GM19351 (cell line): ENCODE measurements around the gene RASL10B.
"Not testable (repeated sequence)": the region's sequence is repeated elsewhere in the genome, so short reads cannot be mapped to it uniquely, and the experiment has no call there.

Source experiments
- ATAC-seq: cut with Tn5 transposase; IDR thresholded peaks from one replicate; pipeline ENCODE4 v1.9.1; 2021; ENCODE audit warnings: mild to moderate bottlenecking, moderate library complexity; ENCODE audit not compliant: unreplicated experiment

RASL10B gene

DNA sequence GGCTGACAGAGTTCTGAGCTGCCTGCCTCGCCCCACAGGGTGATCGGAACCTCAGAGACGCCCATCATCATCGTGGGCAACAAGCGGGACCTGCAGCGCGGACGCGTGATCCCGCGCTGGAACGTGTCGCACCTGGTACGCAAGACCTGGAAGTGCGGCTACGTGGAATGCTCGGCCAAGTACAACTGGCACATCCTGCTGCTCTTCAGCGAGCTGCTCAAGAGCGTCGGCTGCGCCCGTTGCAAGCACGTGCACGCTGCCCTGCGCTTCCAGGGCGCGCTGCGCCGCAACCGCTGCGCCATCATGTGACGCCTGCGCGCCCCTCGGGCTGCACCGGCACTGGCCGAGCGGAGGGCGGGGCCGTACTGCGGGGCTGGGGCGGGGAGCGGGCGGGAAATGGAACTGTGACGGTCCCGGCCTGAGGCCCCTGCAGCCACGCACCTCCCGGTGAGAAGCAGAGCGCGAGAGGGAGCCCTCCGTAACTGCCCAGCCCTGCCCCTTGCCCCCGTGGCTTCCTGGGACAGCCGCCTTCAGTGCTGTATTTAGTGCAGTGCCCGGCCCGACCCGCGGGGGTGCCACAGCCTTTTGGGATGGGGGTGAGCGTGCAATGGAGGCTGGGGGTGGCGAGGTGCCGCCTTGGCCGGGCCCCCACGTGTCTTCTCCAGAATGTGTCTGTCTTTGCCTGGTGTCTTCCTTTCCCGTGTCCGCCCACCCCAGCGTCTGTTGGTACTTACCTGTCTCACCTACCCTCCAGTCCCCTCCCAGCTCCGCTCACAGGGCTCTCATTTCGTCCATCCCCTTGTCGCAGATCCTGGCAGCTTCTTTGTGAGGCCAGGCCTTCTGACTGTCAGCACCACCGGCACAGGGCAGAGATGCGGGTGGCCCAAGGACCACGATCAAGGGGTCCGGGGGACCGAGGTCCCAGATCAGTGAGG, 9.8 kb downstream of the RASL10B start:
- ATAC-seq, result no peak

- no peak for ATAC-seq
These were observed 11.1 kb downstream of the RASL10B start for GRCh38 chr17:35742496-35742895.

DNA sequence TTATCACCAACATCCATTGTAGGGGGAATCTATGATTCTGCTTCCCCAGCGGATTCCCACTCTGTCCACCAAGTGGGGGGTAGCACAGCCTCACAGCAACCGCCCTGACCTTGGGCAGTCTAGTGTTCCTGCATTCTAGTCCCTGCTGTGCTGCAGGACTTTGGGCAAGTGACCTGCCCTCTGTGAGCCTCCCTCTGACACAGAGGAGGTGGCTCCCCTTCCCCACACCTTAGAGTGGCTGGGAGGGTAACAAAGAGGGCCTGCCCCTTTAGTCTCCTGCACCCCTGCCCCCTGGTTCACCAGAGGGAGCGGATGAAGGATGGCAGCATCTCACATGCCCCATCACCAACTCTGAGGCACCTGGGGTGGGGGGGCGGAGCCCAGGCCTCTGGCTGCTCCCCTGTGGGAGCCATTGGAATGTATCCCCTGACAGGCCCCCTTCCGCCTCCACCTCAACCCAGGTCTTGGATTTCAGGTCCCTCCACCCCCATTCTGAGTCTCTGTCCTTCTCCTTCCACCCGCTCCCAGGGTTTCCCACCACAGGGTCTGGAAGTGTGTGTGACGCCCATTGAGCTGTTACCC, 11.5 kb downstream of the RASL10B start:
- no peak for ATAC-seq

GRCh38 chr17:35743626-35744328, 12.3 kb downstream of the RASL10B start:
- ATAC-seq, result no peak

- ATAC-seq, result no peak
These were observed 13.4 kb downstream of the RASL10B start for GRCh38 chr17:35744830-35745229.

GRCh38 chr17:35745246-35745645, 13.8 kb downstream of the RASL10B start:
- no peak for ATAC-seq

DNA sequence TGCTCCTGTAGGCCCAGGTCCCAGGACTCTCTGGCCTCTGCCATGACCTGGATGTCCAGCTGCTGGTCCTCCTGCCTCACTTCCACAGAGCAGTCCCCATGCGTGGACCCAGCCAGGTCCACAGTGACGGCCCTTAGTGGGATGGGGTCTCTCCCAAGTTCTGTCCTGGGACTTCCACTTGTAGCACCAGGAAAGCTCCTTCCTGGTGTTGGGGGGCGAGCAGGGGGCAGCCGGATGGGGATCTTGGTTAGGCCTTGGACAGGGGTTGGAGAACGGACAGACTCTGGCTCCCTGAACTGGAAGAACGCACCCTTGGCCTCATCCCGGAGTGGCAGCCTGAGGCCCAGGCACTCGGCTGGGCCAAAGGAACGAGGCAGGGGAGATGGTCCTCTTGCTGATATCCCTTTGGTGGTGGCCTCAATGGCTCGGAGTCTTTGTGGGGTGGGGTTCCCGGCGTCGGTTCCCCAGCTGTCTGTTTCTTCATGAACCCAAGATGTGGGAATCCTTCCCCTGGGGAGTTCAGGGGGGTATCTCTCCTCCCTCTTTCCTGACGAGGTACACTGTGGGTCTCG, 14.4 kb downstream of the RASL10B start:
- no peak for ATAC-seq

GRCh38 chr17:35747540-35748017, 16.1 kb downstream of the RASL10B start:
- ATAC-seq, result no peak

DNA sequence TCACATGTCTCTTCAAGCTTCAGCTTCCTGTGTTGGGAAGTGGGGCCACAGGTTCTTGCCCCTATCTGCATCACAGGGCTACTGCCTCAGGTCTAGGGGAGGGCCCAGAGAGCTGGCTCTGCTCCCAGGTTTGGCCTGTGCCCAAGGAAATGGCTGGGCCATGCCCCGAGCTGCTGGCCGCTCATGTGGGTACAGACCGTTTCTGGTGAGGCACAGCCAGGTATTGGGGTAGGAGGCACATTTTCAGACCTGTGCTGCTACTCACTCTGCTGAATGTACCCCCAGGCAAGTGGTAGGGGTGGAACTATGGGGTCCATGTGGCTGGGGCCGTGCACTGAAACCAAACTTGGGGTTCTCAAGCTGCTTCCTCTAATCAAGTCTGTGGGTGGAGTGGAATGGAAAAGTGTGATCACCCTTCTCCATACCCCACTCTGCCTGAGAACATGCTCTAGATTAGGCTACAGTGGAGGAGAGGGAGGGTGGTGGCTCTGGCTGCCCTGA, 17.0 kb downstream of the RASL10B start:
- no peak for ATAC-seq

DNA sequence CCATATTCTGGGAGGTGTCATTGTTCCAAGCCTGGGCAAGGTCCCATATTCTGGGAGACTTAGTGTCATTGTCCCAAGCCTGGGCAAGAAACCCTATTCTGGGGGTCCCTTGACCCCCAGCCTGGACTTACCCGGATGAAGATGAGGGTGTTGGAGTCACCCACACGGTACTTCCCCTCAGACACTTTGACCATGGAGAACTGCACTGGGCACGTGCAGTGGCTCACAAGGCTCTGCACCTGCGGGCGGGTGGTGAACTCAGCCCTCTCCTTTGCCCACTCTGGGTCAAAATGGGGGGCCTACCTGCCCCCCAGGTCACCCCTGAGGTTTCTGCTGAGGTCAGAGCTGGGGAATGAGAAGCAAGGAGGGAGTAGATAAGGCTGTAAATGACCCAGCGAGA, 17.5 kb downstream of the RASL10B start:
- ATAC-seq, result no peak

DNA sequence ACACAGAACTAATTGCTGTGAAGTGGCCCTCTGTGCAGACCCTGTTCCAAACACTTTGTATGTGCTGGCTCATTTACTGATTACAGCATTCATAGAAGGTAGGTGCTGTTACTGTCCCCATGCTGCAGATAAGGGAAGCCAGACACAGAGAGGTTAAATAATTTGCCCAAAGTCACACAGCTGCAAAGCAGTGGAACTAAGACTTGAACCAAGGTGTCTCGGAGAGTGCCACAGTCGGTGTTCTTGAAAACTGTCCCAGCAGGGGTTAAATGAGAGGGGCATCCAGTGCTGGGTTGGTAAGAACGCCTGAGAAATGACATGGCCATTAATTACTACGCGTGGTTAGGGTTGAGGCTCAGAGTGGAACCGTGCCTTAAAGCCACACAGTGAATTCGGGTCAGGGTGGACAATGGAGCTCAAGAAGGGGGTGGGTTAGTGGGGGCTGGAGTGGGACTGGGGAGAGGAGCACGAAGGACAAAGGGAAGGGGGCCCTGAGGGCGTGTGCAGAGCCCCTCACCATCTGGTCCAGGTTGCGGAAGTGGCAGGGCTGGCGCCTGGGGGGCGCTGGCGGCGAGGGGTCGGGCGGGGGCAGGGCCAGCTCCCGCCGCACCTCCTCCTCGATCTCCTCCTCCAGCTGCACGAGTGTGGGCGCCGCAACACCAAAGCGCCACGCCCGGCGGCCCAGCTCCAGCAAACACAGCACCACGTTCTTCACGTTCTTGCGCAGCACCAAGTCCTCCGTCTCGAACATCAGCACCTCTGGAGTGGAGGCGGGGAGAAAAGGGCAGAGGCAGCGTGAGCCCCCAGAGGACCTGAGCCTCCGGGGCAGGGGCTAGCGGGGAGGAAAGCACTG, 18.3 kb downstream of the RASL10B start:
- no peak for ATAC-seq

DNA sequence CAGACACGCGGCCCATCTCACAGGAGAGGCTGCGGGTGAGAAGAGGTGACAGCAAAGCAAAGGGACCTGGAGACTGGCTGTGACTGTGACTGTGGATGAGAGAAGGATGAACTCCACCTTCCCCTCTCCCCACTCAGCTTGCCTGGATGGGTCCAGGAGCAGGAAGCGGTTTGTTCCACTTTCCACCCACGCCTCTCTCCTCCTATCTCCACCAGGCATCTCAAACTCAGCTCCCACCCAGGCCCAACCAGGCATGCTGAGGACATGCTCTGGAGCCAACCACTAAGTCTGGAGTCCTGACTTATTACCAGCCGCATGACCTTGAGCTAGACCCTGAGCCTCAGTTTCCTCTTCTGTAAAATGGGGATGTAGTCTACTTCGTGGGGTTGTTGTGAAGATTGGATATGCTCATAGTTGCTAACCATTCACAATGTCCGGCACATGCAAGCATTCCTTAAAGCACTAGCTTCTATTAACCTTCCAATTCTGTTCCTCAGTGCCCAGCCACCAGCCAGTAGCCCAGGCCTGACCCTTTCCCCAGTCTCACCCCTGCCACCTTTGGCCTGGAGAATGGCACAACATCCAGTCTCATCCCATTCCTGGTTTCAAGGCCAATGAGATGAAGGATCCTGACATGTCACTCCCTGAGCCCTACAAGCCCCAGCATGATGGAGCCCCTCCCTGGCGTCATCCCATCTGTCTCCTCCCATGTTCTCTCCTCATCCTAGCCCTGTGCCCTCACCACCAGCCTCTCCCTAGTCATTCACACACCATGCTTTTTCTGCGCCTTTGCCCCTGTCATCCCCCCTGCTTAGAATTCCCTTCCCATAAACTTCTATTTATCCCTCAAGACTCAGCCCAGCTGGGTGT, 19.3 kb downstream of the RASL10B start:
- no peak for ATAC-seq

GRCh38 chr17:35751541-35751940, 20.1 kb downstream of the RASL10B start:
- not testable (repeated sequence) for ATAC-seq

DNA sequence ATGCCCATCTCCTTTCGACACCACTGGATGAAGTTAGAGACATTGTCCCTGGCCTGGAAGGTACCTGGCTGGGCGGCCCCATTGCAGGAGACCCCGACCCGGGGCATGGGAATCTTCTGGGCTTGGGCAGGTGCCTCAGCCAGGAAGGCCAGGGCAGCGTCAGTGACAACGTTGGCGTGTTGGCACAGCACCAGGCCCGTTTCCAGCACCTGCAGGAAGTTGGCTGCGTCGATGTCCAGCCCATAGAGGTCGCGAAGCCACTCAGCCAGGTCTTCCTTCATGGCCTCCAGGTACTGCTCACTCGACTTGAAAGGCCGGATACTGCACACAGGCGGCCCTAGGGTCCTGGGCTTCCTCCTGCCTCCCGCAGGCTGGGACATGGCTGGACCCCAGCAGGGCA, 21.0 kb downstream of the RASL10B start:
- no peak for ATAC-seq

GRCh38 chr17:35752945-35753764, 21.7 kb downstream of the RASL10B start, which contains the start of gene GAS2L2:
Gene GAS2L2 (minus strand): TSS chr17:35753239. CDS start chr17:35752850, 389 bp downstream.
- ATAC-seq, result no peak

- no peak for ATAC-seq
These were observed 25.8 kb downstream of the RASL10B start for GRCh38 chr17:35757243-35757642.

GRCh38 chr17:35760587-35760986, 29.1 kb downstream of the RASL10B start, which contains the start of gene C17orf50:
Gene C17orf50 (plus strand): TSS chr17:35760887. CDS start chr17:35760942, 55 bp downstream.
- ATAC-seq, result no peak

DNA sequence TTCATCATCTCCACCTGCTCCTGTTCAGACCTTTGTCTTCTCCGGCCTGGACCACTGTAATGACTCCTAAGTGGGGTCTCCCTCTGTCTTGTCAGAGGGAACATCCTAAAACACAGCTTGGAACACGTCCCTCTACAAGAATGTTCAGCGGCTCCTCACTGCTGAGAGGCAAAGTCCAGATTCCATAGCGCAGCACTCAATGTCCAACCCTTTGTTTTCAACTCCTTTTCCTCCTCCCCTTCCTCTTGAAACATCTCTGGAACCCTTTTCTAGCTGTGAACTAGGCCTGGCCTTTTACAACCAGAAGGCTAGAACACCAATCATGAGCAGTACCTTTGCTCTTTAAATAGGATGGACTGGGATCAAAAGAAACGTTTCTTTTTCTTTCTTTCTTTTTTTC, 30.2 kb downstream of the RASL10B start:
- ATAC-seq, result no peak
